PC-9 (cell line): ENCODE results near the gene PRR15L. TPM values are rescaled to one million over a fixed set of nuclear protein-coding genes. Genes with fewer than 3 reads are reported as not detected.

Source experiments
- BruUV-seq: library from RNA; stranded (reverse); fragments of 400-500 nt; replicated peaks from 2 replicates; lab custom pipeline; 2021; lab: Mats Ljungman, UMichigan
- CTCF ChIA-PET: fragments of 300-600 bp; sonication (Branson Sonifier 250); formaldehyde crosslinking; loops from one replicate; lab custom pipeline; 2022; ENCODE audit warnings: antibody characterized with exemption; lab: Charles Lee
- POLR2A ChIA-PET: fragments of 300-600 bp; sonication (Branson Sonifier 250); formaldehyde crosslinking; loops from one replicate; lab custom pipeline; 2022; ENCODE audit warnings: antibody characterized with exemption; ENCODE audit not compliant: unreplicated experiment; lab: Charles Lee
- DNase-seq, 2 experiments: peaks; one replicate each; pipeline versions ENCODE4 v3.0.0 to v3.0.0-alpha.2; 2015 to 2022; ENCODE audit warnings: mixed read lengths in 1 of 2
- H2AFZ ChIP-seq: fragments of 200-600 bp; sonication (generic); 2 replicates; pipeline ENCODE4 v1.8.1; 2017; ENCODE audit warnings: antibody characterized with exemption
- H3F3A ChIP-seq: fragments of 200-600 bp; sonication (generic); 2 replicates; pipeline ENCODE4 v1.8.1; 2017; ENCODE audit warnings: antibody characterized with exemption, mild to moderate bottlenecking, low read depth; ENCODE audit not compliant: insufficient read depth
- H3K27ac ChIP-seq: fragments of 200-600 bp; sonication (generic); 2 replicates; pipeline ENCODE4 v1.6.1; 2016; ENCODE audit warnings: mixed run types
- H3K27me3 ChIP-seq: fragments of 200-600 bp; sonication (generic); 2 replicates; pipeline ENCODE4 v1.6.1; 2016; ENCODE audit warnings: low read depth, mixed run types; ENCODE audit not compliant: insufficient read depth
- H3K36me3 ChIP-seq: fragments of 200-600 bp; sonication (generic); 2 replicates; pipeline ENCODE4 v1.6.1; 2016; ENCODE audit warnings: low read depth, mixed run types
- H3K4me1 ChIP-seq: fragments of 200-600 bp; sonication (generic); replicated peaks from 2 replicates; pipeline ENCODE4 v1.6.1; 2016; ENCODE audit warnings: mixed run types; ENCODE audit not compliant: insufficient read depth
- H3K4me2 ChIP-seq: fragments of 200-600 bp; sonication (generic); 2 replicates; pipeline ENCODE4 v1.6.1; 2017; ENCODE audit warnings: mixed run types
- H3K4me3 ChIP-seq: fragments of 200-600 bp; sonication (generic); 2 replicates; pipeline ENCODE4 v1.6.1; 2016; ENCODE audit warnings: mixed run types
- H3K79me2 ChIP-seq: fragments of 200-600 bp; sonication (generic); 2 replicates; pipeline ENCODE4 v1.6.1; 2017; ENCODE audit warnings: low read depth, mixed run types
- H3K9me2 ChIP-seq: fragments of 200-600 bp; sonication (generic); 2 replicates; pipeline ENCODE4 v1.8.1; 2017; ENCODE audit warnings: mild to moderate bottlenecking; ENCODE audit not compliant: insufficient read depth
- H3K9me3 ChIP-seq: fragments of 200-600 bp; sonication (generic); 2 replicates; pipeline ENCODE4 v1.8.1; 2016; ENCODE audit warnings: low read depth; ENCODE audit not compliant: insufficient read depth
- H4K20me1 ChIP-seq: fragments of 200-600 bp; sonication (generic); 2 replicates; pipeline ENCODE4 v1.8.1; 2017; ENCODE audit not compliant: insufficient read depth
- CTCF ChIP-seq: fragments of 200-600 bp; sonication (generic); conservative IDR thresholded peaks from 2 replicates; pipeline ENCODE4 v1.6.1; 2017; ENCODE audit warnings: mixed run types, antibody characterized with exemption, mild to moderate bottlenecking, moderate library complexity
- EZH2 ChIP-seq: fragments of 200-600 bp; sonication (generic); IDR thresholded peaks from 2 replicates; pipeline ENCODE4 v1.8.0; 2017; ENCODE audit warnings: antibody characterized with exemption, low read depth
- intact Hi-C: fragments of 100-400 bp; cut with micrococcal nuclease; formaldehyde crosslinking; loops from one replicate; pipeline ENCODE4 v1.10.0; 2022; ENCODE audit not compliant: unreplicated experiment
- total RNA-seq: library from RNA; stranded (reverse); gene quantifications from 2 replicates; pipeline ENCODE4 v1.2.3, GENCODE V29; 2021

PRR15L gene
- total RNA-seq, 1 experiment from 2014 or later, result 5.3 TPM

DNA sequence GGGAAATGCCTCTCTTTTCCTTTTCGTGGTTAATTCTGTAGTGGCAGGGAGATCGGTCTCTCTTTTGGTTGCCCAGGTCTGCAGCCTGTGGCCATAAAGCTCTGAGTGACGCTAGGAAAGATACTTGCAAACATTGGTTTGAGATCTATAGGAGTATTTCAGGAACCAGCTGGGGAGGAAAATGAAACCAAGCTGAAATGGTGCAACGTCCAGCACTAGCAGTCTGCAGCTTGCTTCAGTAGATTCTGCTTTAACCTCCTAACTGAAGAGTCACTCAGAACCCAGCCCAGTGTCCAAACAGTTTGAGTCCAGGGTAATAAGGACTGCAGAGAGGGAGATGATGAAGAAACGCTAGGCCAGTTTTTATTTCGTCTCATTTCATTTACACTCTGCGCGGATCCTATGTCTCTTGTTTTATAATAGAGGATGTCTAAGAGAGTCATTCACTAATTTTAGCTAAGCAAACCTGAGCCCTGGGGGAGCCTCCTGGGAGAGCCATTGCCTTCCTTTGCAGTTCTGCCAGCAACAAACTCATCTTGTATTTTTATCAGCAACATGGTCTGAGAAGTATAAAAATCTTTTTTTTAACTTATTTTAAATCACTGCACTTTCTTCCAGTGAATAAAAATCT lies 49.6 kb downstream of the PRR15L start:
- no TSS peak for BruUV-seq
- Histone ChIP-seq H3K36me3 (no peaks in the 10 kb centered on the region), H2AFZ (no peak overlapping the region), H3K4me3 (no peak overlapping the region), H3K9me2 (no peaks in the 10 kb centered on the region), H3K9me3 (no peaks in the 10 kb centered on the region), H3K4me2 (no peak overlapping the region), H4K20me1 (peaks cover 5% of the 10 kb centered on the region; the same call in 1 of the 2 replicates), H3K27ac (no peak overlapping the region), H3K4me1 (no peaks in the 10 kb centered on the region), H3F3A (no peaks in the 10 kb centered on the region), H3K79me2 (no peaks in the 10 kb centered on the region), H3K27me3 (no peaks in the 10 kb centered on the region)
- intact Hi-C loops, result no loop called here
- TF ChIP-seq CTCF (no peak), EZH2 (no peak)
- DNase-seq, result no peak
- ChIA-PET POLR2A (interaction anchor here (0.8 kb wide), 1 partner anchor 253 kb away, joined by 3 read pairs; no protein-coding TSS in a partner anchor), CTCF (no interaction called here)

DNA sequence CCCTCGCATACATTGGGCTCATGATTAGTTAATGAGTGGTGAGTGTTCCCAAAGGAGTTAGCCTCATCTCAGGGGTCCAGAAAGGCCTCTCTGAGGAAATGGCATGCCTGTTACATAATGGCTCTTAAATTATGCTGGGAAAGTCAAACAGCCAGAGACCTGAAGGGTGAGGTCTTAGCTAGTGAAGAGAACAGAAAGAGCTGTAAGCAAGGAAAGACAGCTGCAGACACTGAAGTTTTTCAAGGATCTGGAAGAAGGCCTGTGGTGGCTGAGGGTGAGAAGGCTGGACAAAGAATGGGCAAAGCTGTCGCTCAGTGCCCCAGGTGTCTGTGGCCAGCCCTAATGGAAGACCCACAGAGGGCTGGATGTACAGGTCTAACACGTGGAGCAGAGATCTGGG lies 51.2 kb downstream of the PRR15L start:
- H3K9me2 ChIP-seq, result no peaks in the 10 kb centered on the region
- no peak overlapping the region for H3K4me2 ChIP-seq
- no peaks in the 10 kb centered on the region for H4K20me1 ChIP-seq
- H3K27me3 ChIP-seq, result no peaks in the 10 kb centered on the region
- no peaks in the 10 kb centered on the region for H3K9me3 ChIP-seq
- H3K4me3 ChIP-seq, result no peak overlapping the region
- H3K4me1 ChIP-seq, result no peaks in the 10 kb centered on the region
- no TSS peak for BruUV-seq
- no peak for DNase-seq
- H3F3A ChIP-seq, result no peaks in the 10 kb centered on the region
- H3K36me3 ChIP-seq, result no peaks in the 10 kb centered on the region
- POLR2A ChIA-PET, result interaction anchor here (0.6 kb wide), 1 partner anchor 246 kb away, joined by 5 read pairs; no protein-coding TSS in a partner anchor
- H3K79me2 ChIP-seq, result no peaks in the 10 kb centered on the region
- TF ChIP-seq CTCF (no peak), EZH2 (no peak)
- H3K27ac ChIP-seq, result no peak overlapping the region
- intact Hi-C loops, result no loop called here
- CTCF ChIA-PET, result no interaction called here
- no peak overlapping the region for H2AFZ ChIP-seq

DNA sequence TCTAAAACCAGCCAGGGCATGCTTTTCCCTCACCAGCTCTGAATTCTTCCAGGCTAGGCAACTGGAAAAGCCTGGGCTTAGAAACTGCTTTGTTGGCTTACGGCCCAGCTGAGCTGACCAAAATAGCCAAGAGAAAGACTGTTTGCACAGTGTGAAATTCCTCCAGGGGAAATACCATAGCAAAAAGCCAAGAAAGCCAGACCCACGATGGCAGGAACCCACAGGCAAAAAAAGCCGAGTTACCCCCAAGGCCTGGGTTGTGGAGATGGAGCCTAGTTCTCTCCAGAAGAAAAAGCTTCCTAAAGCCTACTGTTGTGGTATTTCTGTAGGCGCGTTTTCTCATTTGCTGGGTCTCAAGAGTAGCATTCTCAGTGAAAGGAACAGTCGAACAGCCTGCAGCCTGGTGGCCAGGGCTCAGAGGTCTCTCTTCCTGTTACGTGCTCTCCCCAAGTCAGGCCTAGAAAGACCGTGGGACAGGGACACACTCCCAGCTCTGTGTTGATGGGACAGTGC lies 52.4 kb downstream of the PRR15L start:
- no peak overlapping the region for H2AFZ ChIP-seq
- intact Hi-C loops, result no loop called here
- no peaks in the 10 kb centered on the region; the same call in 1 of the 2 replicates for H3K36me3 ChIP-seq
- BruUV-seq, result no TSS peak
- no peaks in the 10 kb centered on the region for H3K4me1 ChIP-seq
- H3K27ac ChIP-seq, result no peak overlapping the region
- ChIA-PET POLR2A (interaction anchor here (0.6 to 0.7 kb wide), 4 partner anchors 10 to 64 kb away, joined by 3 to 11 read pairs (median 5); partner anchors contain the start of gene SCRN2), CTCF (no interaction called here)
- H3K27me3 ChIP-seq, result no peaks in the 10 kb centered on the region
- no peak overlapping the region for H3K4me2 ChIP-seq
- no peaks in the 10 kb centered on the region for H3K9me3 ChIP-seq
- no peaks in the 10 kb centered on the region for H3F3A ChIP-seq
- no peak for TF ChIP-seq EZH2
- no peak for TF ChIP-seq CTCF
- no peak for DNase-seq
- H3K4me3 ChIP-seq, result no peak overlapping the region
- no peaks in the 10 kb centered on the region for H3K9me2 ChIP-seq
- H3K79me2 ChIP-seq, result no peaks in the 10 kb centered on the region
- H4K20me1 ChIP-seq, result no peaks in the 10 kb centered on the region
